ENCODE results near the gene EAPP. TPM values are rescaled to one million over a fixed set of nuclear protein-coding genes. Genes with fewer than 3 reads are reported as not detected.

Gene EAPP
- total and polyA plus RNA-seq, 2 donors (not counting 1 experiment from before 2014, with no cell fraction given) = 54.0 to 58.0 TPM

DNA sequence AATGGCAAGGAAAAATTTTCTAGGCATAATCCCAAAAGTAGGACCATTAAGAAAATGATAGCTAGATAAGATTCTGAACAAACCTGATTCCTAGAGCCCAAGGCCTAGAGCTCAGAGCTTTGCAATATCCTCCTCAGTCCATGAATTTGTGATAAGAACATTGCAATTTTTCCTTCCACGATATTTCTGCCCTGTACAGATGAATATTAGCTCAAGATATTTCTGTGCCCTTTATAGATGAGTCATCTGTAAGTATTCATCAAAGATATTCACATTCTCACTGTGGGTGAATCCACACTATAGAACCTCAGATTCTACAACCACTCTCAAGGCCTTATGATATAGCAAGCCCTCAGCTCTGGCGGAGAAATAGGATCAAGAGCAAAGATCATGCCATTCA is 37.5 kb downstream of the EAPP start:
- Histone ChIP-seq H3K27ac (ENCODE audit: insufficient read depth, low read length) (no peak overlapping the region), H3K9ac (ENCODE audit: insufficient read depth, low read length) (no peak overlapping the region), H3K36me3 (ENCODE audit: control insufficient read depth, insufficient read depth, low read length) (no peaks in the 10 kb centered on the region), H3K4me2 (ENCODE audit: extremely low read depth, insufficient read depth, low read length) (no peak overlapping the region), H3K27me3 (ENCODE audit: control insufficient read depth, insufficient read depth, low read length) (no peaks in the 10 kb centered on the region), H4K20me1 (ENCODE audit: control insufficient read depth, extremely low read depth, insufficient read depth, low read length) (no peaks in the 10 kb centered on the region), H3K9me3 (ENCODE audit: control insufficient read depth, insufficient read depth, low read depth, low read length) (no peaks in the 10 kb centered on the region), H2AFZ (ENCODE audit: low read length) (no peak overlapping the region), H3K4me3 (replicated peaks in 1 of 4; ENCODE audit: control extremely low read depth in 1 of 4, insufficient read depth in 1 of 4, low read depth in 3 of 4, low read length in 4 of 4) (no peak overlapping the region), H3K79me2 (ENCODE audit: control insufficient read depth, insufficient read depth, low read length) (no peaks in the 10 kb centered on the region), H3K4me1 (ENCODE audit: control insufficient read depth, extremely low read depth, insufficient read depth, low read length) (peaks cover 8% of the 10 kb centered on the region)
- peak; percentile 30 to 45 for DNase-seq (ENCODE audit: low read depth in 2 of 2)
- TF ChIP-seq EZH2 (IDR thresholded peaks at IDR 0.05; ENCODE audit: low read length, missing control alignments) = no peak
- TF ChIP-seq, protein P1, sequence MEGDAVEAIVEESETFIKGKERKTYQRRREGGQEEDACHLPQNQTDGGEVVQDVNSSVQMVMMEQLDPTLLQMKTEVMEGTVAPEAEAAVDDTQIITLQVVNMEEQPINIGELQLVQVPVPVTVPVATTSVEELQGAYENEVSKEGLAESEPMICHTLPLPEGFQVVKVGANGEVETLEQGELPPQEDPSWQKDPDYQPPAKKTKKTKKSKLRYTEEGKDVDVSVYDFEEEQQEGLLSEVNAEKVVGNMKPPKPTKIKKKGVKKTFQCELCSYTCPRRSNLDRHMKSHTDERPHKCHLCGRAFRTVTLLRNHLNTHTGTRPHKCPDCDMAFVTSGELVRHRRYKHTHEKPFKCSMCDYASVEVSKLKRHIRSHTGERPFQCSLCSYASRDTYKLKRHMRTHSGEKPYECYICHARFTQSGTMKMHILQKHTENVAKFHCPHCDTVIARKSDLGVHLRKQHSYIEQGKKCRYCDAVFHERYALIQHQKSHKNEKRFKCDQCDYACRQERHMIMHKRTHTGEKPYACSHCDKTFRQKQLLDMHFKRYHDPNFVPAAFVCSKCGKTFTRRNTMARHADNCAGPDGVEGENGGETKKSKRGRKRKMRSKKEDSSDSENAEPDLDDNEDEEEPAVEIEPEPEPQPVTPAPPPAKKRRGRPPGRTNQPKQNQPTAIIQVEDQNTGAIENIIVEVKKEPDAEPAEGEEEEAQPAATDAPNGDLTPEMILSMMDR (conservative IDR thresholded peaks at IDR 0.05 in 1 of 2, IDR thresholded peaks at IDR 0.05 in 1 of 2; ENCODE audit: low read depth in 1 of 2, low read length in 2 of 2) = no peak

DNA sequence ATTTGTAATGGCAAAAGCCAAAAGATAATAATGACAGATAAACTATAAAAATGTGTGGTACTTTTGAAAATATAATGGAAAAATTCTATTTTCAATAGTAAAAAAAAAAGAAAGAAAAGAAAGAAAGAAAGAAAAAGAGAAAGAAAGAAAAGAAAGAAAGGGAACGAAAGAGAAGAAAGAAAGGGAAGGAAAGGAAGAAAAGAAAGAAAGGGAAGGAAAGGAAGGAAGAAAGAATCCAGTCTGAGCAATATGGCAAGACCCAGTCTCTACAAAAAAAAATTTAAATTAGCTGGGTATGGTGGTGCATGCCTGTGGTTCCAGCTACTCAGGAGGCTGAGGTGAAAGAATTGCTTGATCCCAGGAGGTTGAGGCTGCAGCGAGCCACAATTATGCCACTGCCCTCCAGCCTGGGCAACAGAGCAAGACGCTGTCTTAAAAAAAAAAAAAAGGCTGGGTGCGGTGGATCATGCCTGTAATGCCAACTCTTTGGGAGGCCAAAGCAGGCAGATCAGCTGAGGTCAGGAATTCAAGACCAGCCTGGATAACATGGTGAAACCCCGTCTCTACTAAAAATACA is 38.4 kb downstream of the EAPP start:
- Histone ChIP-seq H3K79me2 (ENCODE audit: control insufficient read depth, insufficient read depth, low read length) (no peaks in the 10 kb centered on the region), H4K20me1 (ENCODE audit: control insufficient read depth, extremely low read depth, insufficient read depth, low read length) (no peaks in the 10 kb centered on the region), H3K9ac (ENCODE audit: insufficient read depth, low read length) (no peak overlapping the region), H3K4me2 (ENCODE audit: extremely low read depth, insufficient read depth, low read length) (no peak overlapping the region), H3K27ac (ENCODE audit: insufficient read depth, low read length) (no peak overlapping the region), H3K4me1 (ENCODE audit: control insufficient read depth, extremely low read depth, insufficient read depth, low read length) (peaks cover 8% of the 10 kb centered on the region), H3K9me3 (ENCODE audit: control insufficient read depth, insufficient read depth, low read depth, low read length) (no peaks in the 10 kb centered on the region), H3K27me3 (ENCODE audit: control insufficient read depth, insufficient read depth, low read length) (no peaks in the 10 kb centered on the region), H2AFZ (ENCODE audit: low read length) (no peak overlapping the region), H3K4me3 (replicated peaks in 1 of 4; ENCODE audit: control extremely low read depth in 1 of 4, insufficient read depth in 1 of 4, low read depth in 3 of 4, low read length in 4 of 4) (no peak overlapping the region), H3K36me3 (ENCODE audit: control insufficient read depth, insufficient read depth, low read length) (no peaks in the 10 kb centered on the region)
- DNase-seq (ENCODE audit: low read depth in 2 of 2) = peak in 1 of 2 donors; percentile 53
- TF ChIP-seq, protein P1 (conservative IDR thresholded peaks at IDR 0.05 in 1 of 2, IDR thresholded peaks at IDR 0.05 in 1 of 2; ENCODE audit: low read depth in 1 of 2, low read length in 2 of 2) = no peak
- no peak for TF ChIP-seq EZH2 (IDR thresholded peaks at IDR 0.05; ENCODE audit: low read length, missing control alignments)

DNA sequence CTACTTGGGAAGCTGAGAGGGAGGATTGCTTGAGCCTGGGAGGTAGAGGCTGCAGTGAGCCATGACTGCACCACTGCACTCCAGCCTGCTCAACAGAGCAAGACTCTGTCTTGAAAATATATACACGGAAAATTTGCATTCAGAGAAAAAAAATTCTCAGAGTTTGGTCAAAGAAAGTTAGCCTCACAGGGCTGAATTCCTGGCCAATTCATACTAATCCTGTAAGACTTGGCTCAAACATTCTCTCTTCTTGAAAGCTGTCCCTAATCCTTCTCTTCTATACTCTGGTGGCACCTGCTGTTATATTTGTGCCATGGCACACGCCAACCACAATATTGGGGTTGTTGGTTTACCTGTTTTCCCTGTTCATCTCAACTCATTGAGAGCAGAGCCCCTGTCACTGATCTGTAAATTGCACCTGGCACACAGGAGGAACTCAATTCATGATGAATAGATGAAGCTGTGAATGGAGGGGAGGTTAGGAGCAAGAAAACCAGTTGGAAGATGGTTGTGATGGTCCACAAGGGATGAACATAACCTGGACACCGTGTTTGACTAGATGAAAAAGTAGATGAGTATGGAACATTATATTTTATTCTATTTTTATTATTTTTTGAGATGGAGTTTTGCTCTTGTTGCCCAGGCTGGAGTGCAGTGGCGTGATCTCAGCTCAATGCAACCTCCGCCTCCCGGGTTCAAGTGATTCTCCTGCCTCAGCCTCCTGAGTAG is 40.7 kb downstream of the EAPP start:
- Histone ChIP-seq H3K9ac (ENCODE audit: insufficient read depth, low read length) (no peak overlapping the region), H3K36me3 (ENCODE audit: control insufficient read depth, insufficient read depth, low read length) (no peaks in the 10 kb centered on the region), H3K9me3 (ENCODE audit: control insufficient read depth, insufficient read depth, low read depth, low read length) (no peaks in the 10 kb centered on the region), H3K4me2 (ENCODE audit: extremely low read depth, insufficient read depth, low read length) (no peak overlapping the region), H3K27ac (ENCODE audit: insufficient read depth, low read length) (no peak overlapping the region), H3K4me1 (ENCODE audit: control insufficient read depth, extremely low read depth, insufficient read depth, low read length) (peaks cover 8% of the 10 kb centered on the region), H2AFZ (ENCODE audit: low read length) (no peak overlapping the region), H3K4me3 (replicated peaks in 1 of 4; ENCODE audit: control extremely low read depth in 1 of 4, insufficient read depth in 1 of 4, low read depth in 3 of 4, low read length in 4 of 4) (no peak overlapping the region), H4K20me1 (ENCODE audit: control insufficient read depth, extremely low read depth, insufficient read depth, low read length) (no peaks in the 10 kb centered on the region), H3K79me2 (ENCODE audit: control insufficient read depth, insufficient read depth, low read length) (no peaks in the 10 kb centered on the region), H3K27me3 (ENCODE audit: control insufficient read depth, insufficient read depth, low read length) (no peaks in the 10 kb centered on the region)
- DNase-seq (ENCODE audit: low read depth in 2 of 2) = peak; percentile 26 to 45
- TF ChIP-seq, protein P1 (conservative IDR thresholded peaks at IDR 0.05 in 1 of 2, IDR thresholded peaks at IDR 0.05 in 1 of 2; ENCODE audit: low read depth in 1 of 2, low read length in 2 of 2) = peak; percentile 26 to 39
- no peak for TF ChIP-seq EZH2 (IDR thresholded peaks at IDR 0.05; ENCODE audit: low read length, missing control alignments)

Measured in fibroblast of lung (primary cell).